Right forelimb (tissue), 1 donor: ENCODE data around the gene SLIT1.

Source experiments
- DNase-seq: peaks from one replicate; pipeline ENCODE4 v3.0.0-alpha.2; 2018

SLIT1 gene

GRCh38 chr10:97138174-97138573 is 47.6 kb downstream of the SLIT1 start:
- DNase-seq, result no peak

- no peak for DNase-seq
Observed at GRCh38 chr10:97136756-97137155, 49.0 kb downstream of the SLIT1 start.

GRCh38 chr10:97135464-97135863 is 50.3 kb downstream of the SLIT1 start:
- no peak for DNase-seq

GRCh38 chr10:97134983-97135382 is 50.8 kb downstream of the SLIT1 start:
- DNase-seq, result no peak

- no peak for DNase-seq
Observed at GRCh38 chr10:97134110-97134509, 51.6 kb downstream of the SLIT1 start.

- DNase-seq, result no peak
Observed at GRCh38 chr10:97132273-97132672, 53.5 kb downstream of the SLIT1 start.

GRCh38 chr10:97131666-97132065 is 54.1 kb downstream of the SLIT1 start:
- peak; percentile 69 for DNase-seq

- no peak for DNase-seq
Observed at GRCh38 chr10:97131181-97131628, 54.6 kb downstream of the SLIT1 start.

- no peak for DNase-seq
Observed at GRCh38 chr10:97129666-97130065, 56.1 kb downstream of the SLIT1 start.

GRCh38 chr10:97128516-97129154 is 57.1 kb downstream of the SLIT1 start:
- no peak for DNase-seq

- no peak for DNase-seq
Observed at GRCh38 chr10:97128039-97128492, 57.7 kb downstream of the SLIT1 start.

- DNase-seq, result no peak
Observed at GRCh38 chr10:97127509-97127908, 58.2 kb downstream of the SLIT1 start.

- DNase-seq, result no peak
Observed at GRCh38 chr10:97124211-97124610, 61.5 kb downstream of the SLIT1 start.

- DNase-seq, result no peak
Observed at GRCh38 chr10:97123765-97124164, 62.0 kb downstream of the SLIT1 start.

GRCh38 chr10:97121041-97121440 is 64.7 kb downstream of the SLIT1 start:
- DNase-seq, result no peak

GRCh38 chr10:97120370-97120769 is 65.4 kb downstream of the SLIT1 start:
- no peak for DNase-seq

GRCh38 chr10:97119058-97119745 is 66.6 kb downstream of the SLIT1 start:
- DNase-seq, result no peak

- DNase-seq, result no peak
Observed at GRCh38 chr10:97117372-97117771, 68.4 kb downstream of the SLIT1 start.

GRCh38 chr10:97116462-97117162 is 69.1 kb downstream of the SLIT1 start:
- no peak for DNase-seq

GRCh38 chr10:97115846-97116245 is 69.9 kb downstream of the SLIT1 start:
- DNase-seq, result no peak

- no peak for DNase-seq
Observed at GRCh38 chr10:97111615-97112014, 74.1 kb downstream of the SLIT1 start.

GRCh38 chr10:97109547-97109946 is 76.2 kb downstream of the SLIT1 start:
- DNase-seq, result no peak

GRCh38 chr10:97107551-97107950 is 78.2 kb downstream of the SLIT1 start:
- DNase-seq, result no peak

GRCh38 chr10:97106207-97106606 is 79.6 kb downstream of the SLIT1 start:
- DNase-seq, result no peak
